ENCODE measurements around the gene MYH6. TPM values are rescaled to one million over a fixed set of nuclear protein-coding genes. Genes with fewer than 3 reads are reported as not detected.

The MYH6 gene
- total RNA-seq, 1 experiment from 2014 or later: 0.09 TPM

- TF ChIP-seq STAT6 (CRISPR knock-in tag; conservative IDR thresholded peaks at IDR 0.05; ENCODE audit: low read depth): no peak
- TF ChIP-seq RORB (CRISPR knock-in tag; IDR thresholded peaks at IDR 0.05): no peak
- TF ChIP-seq NFYB (CRISPR knock-in tag; conservative IDR thresholded peaks at IDR 0.05; ENCODE audit: low read depth): no peak
- TF ChIP-seq IRF2 (CRISPR knock-in tag; IDR thresholded peaks at IDR 0.05; ENCODE audit: borderline replicate concordance, low read depth): no peak
- TF ChIP-seq NR3C1 (CRISPR knock-in tag; conservative IDR thresholded peaks at IDR 0.05; ENCODE audit: low read depth): no peak
Measured at GRCh38 chr14:23441076-23441475, 33.0 kb upstream of the MYH6 start (continued).

- CTCF ChIA-PET: interaction anchor here (0.8 to 1.9 kb wide), 3 partner anchors 17 to 73 kb away, joined by 3 to 6 read pairs (median 5); no protein-coding TSS in a partner anchor
- Mint-ChIP-seq H3K4me3 (no peak overlapping the region), H3K27me3 (ENCODE audit: low read depth) (peaks cover 24% of the 10 kb centered on the region), H3K36me3 (no peaks in the 10 kb centered on the region), H3K27ac (no peak overlapping the region), H3K9me3 (no peaks in the 10 kb centered on the region), H3K4me1 (peaks cover 26% of the 10 kb centered on the region)
- no peak for ATAC-seq
- POLR2A ChIA-PET: no interaction called here
- no peak for DNase-seq (ENCODE audit: low spot score)
- TF ChIP-seq FOXK1 (CRISPR knock-in tag; IDR thresholded peaks at IDR 0.05): no peak
- no peak for TF ChIP-seq USF2 (CRISPR knock-in tag; IDR thresholded peaks at IDR 0.05)
- TF ChIP-seq MXD4 (CRISPR knock-in tag; IDR thresholded peaks at IDR 0.05; ENCODE audit: borderline replicate concordance): no peak
- TF ChIP-seq ATF1 (CRISPR knock-in tag; IDR thresholded peaks at IDR 0.05): no peak
- no peak for TF ChIP-seq GRHL2 (CRISPR knock-in tag; IDR thresholded peaks at IDR 0.05; ENCODE audit: insufficient replicate concordance, severe bottlenecking)
- no peak for TF ChIP-seq IRF2 (CRISPR knock-in tag; IDR thresholded peaks at IDR 0.05; ENCODE audit: borderline replicate concordance, low read depth)
- TF ChIP-seq IRF1 (CRISPR knock-in tag; IDR thresholded peaks at IDR 0.05): no peak
- TF ChIP-seq ATF3 (CRISPR knock-in tag; conservative IDR thresholded peaks at IDR 0.05): no peak
- TF ChIP-seq ZNF423 (CRISPR knock-in tag; IDR thresholded peaks at IDR 0.05): no peak
- no peak for TF ChIP-seq ZMAT4 (CRISPR knock-in tag; IDR thresholded peaks at IDR 0.05)
- no peak for TF ChIP-seq CTCF (IDR thresholded peaks at IDR 0.05)
- TF ChIP-seq MLX (CRISPR knock-in tag; IDR thresholded peaks at IDR 0.05): no peak
- no peak for TF ChIP-seq CREM (CRISPR knock-in tag; IDR thresholded peaks at IDR 0.05)
- no peak for TF ChIP-seq FOXP4 (CRISPR knock-in tag; IDR thresholded peaks at IDR 0.05)
- no peak for TF ChIP-seq FOXJ3 (CRISPR knock-in tag; IDR thresholded peaks at IDR 0.05; ENCODE audit: borderline replicate concordance)
- TF ChIP-seq E2F4 (CRISPR knock-in tag; IDR thresholded peaks at IDR 0.05; ENCODE audit: borderline replicate concordance, low read depth): no peak
- no peak for TF ChIP-seq ERG (CRISPR knock-in tag; IDR thresholded peaks at IDR 0.05)
Measured at GRCh38 chr14:23439107-23439835, 31.2 kb upstream of the MYH6 start.
